Endothelial cell of umbilical vein (primary cell): Measurements from ENCODE around the gene MYO1E. TPM values are rescaled to one million over a fixed set of nuclear protein-coding genes. Genes with fewer than 3 reads are reported as not detected.

Experiments
- BruUV-seq: library from RNA; stranded (reverse); fragments of 400-500 nt; replicated peaks from 2 replicates; lab custom pipeline; 2021; lab: Mats Ljungman, UMichigan
- CTCF ChIA-PET: fragments of 300-600, 350-600 bp; sonication (Branson Sonifier 250); formaldehyde crosslinking; loops from one replicate; lab custom pipeline; 2021; ENCODE audit warnings: antibody characterized with exemption, inconsistent platforms; lab: Charles Lee
- POLR2A ChIA-PET: fragments of 300-600, 350-600 bp; sonication (Branson Sonifier 250); formaldehyde crosslinking; loops from one replicate; lab custom pipeline; 2021; ENCODE audit warnings: antibody characterized with exemption, inconsistent platforms; lab: Charles Lee
- DNase-seq: peaks from one replicate; pipeline ENCODE4 v3.0.0-alpha.2; 2011; ENCODE audit warnings: low read depth, low spot score
- FAIRE-seq: peaks from 2 replicates; lab custom pipeline; 2011; peaks lifted over from hg19 to GRCh38; lab: Jason Lieb, UNC
- H2AFZ ChIP-seq: 2 replicates; pipeline ENCODE4 v1.6.0; 2012; ENCODE audit warnings: low read depth, low read length, control low read depth, inconsistent platforms
- H3K27ac ChIP-seq: 2 replicates; pipeline ENCODE4 v1.5.1; 2011; ENCODE audit warnings: low read depth, mild to moderate bottlenecking, control low read depth, low read length, moderate library complexity; ENCODE audit not compliant: insufficient read depth
- H3K27me3 ChIP-seq, 2 experiments: 2 replicates each; pipeline versions ENCODE4 v1.6.0 to v1.6.1; 2011; ENCODE audit warnings: low read length in 2 of 2, mixed read lengths in 1 of 2; ENCODE audit not compliant: control insufficient read depth in 2 of 2, insufficient read depth in 2 of 2
- H3K36me3 ChIP-seq, 2 experiments: 2 replicates in 1 of 2; 3 replicates in 1 of 2; pipeline ENCODE4 v1.5.1; 2011; ENCODE audit warnings: low read length in 2 of 2, mild to moderate bottlenecking in 1 of 2, moderate library complexity in 1 of 2; ENCODE audit not compliant: control insufficient read depth in 2 of 2, insufficient read depth in 2 of 2; ENCODE audit errors: extremely low read depth in 1 of 2
- H3K4me1 ChIP-seq: 3 replicates; pipeline ENCODE4 v1.5.1; 2011; ENCODE audit warnings: mild to moderate bottlenecking, low read length; ENCODE audit not compliant: control insufficient read depth, insufficient read depth; ENCODE audit errors: extremely low read depth
- H3K4me2 ChIP-seq: 2 replicates; pipeline ENCODE4 v1.6.1; 2011; ENCODE audit warnings: low read length, control low read depth, mixed read lengths; ENCODE audit not compliant: insufficient read depth
- H3K4me3 ChIP-seq, 3 experiments: fragments of 200-600 bp in 1 of 3; sonication (generic), shearing (Covaris generic) in 1 of 3; replicated peaks in 1 of 3; 2 replicates each; pipeline ENCODE4 v1.5.1; 2011 to 2016; ENCODE audit warnings: control low read depth in 3 of 3, low read length in 3 of 3, mild to moderate bottlenecking in 2 of 3, inconsistent platforms in 1 of 3, low read depth in 1 of 3, moderate library complexity in 1 of 3; ENCODE audit not compliant: insufficient read depth in 1 of 3
- H3K79me2 ChIP-seq: 2 replicates; pipeline ENCODE4 v1.6.0; 2012; ENCODE audit warnings: low read length, inconsistent platforms; ENCODE audit not compliant: control insufficient read depth, insufficient read depth
- H3K9ac ChIP-seq: replicated peaks from 2 replicates; pipeline ENCODE3; 2011; ENCODE audit warnings: low read length, control low read depth; ENCODE audit not compliant: insufficient read depth; ENCODE audit errors: extremely low read depth
- H3K9me1 ChIP-seq: replicated peaks from 3 replicates; pipeline ENCODE4 v1.6.0; 2011; ENCODE audit warnings: mild to moderate bottlenecking, low read length; ENCODE audit not compliant: control insufficient read depth, insufficient read depth; ENCODE audit errors: extremely low read depth
- H3K9me3 ChIP-seq: replicated peaks from 2 replicates; pipeline ENCODE4 v1.5.1; 2012; ENCODE audit warnings: low read length, inconsistent platforms; ENCODE audit not compliant: control insufficient read depth, insufficient read depth
- H4K20me1 ChIP-seq: replicated peaks from 2 replicates; pipeline ENCODE3; 2011; ENCODE audit warnings: mild to moderate bottlenecking, low read length; ENCODE audit not compliant: control insufficient read depth, insufficient read depth; ENCODE audit errors: extremely low read depth
- CTCF ChIP-seq, 2 donors: IDR thresholded peaks; 1 replicate in 1 of 2; 2 replicates in 1 of 2; pipeline ENCODE4 v1.5.1; 2011; ENCODE audit warnings: low read length in 2 of 2, mild to moderate bottlenecking in 2 of 2, moderate library complexity in 2 of 2, control low read depth in 1 of 2, inconsistent platforms in 1 of 2, low read depth in 1 of 2; ENCODE audit not compliant: insufficient read depth in 1 of 2; ENCODE audit errors: extremely low read depth in 1 of 2
- EZH2 ChIP-seq: IDR thresholded peaks from 2 replicates; pipeline ENCODE4 v1.6.1; 2012; ENCODE audit warnings: borderline replicate concordance, low read depth, mild to moderate bottlenecking, moderate library complexity, low read length, inconsistent platforms; ENCODE audit not compliant: severe bottlenecking
- FOS ChIP-seq: IDR thresholded peaks from 2 replicates; pipeline ENCODE4 v1.6.1; 2011; ENCODE audit warnings: mild to moderate bottlenecking, low read length, moderate library complexity, borderline replicate concordance; ENCODE audit not compliant: insufficient read depth
- GATA2 ChIP-seq: IDR thresholded peaks from 2 replicates; pipeline ENCODE4 v1.7.0; 2011; ENCODE audit warnings: low read depth, mild to moderate bottlenecking, moderate library complexity, mixed read lengths, low read length; ENCODE audit not compliant: insufficient read length, insufficient read depth
- JUN ChIP-seq: IDR thresholded peaks from 2 replicates; pipeline ENCODE4 v1.6.1; 2011; ENCODE audit warnings: borderline replicate concordance, low read depth; ENCODE audit not compliant: insufficient read length, insufficient read depth
- MAX ChIP-seq: IDR thresholded peaks from 2 replicates; pipeline ENCODE4 v1.6.1; 2011; ENCODE audit not compliant: insufficient read depth, insufficient read length
- MYC ChIP-seq: IDR thresholded peaks from one replicate; pipeline ENCODE4 v1.6.1; 2011; ENCODE audit warnings: mild to moderate bottlenecking, low read depth, low read length
- POLR2A ChIP-seq: IDR thresholded peaks from 2 replicates; pipeline ENCODE4 v1.6.1; 2012; ENCODE audit warnings: low read depth, mild to moderate bottlenecking, control low read depth, low read length
- POLR2AphosphoS5 ChIP-seq: IDR thresholded peaks from 2 replicates; pipeline ENCODE4 v1.6.1; 2012; ENCODE audit warnings: low read depth, mild to moderate bottlenecking, control low read depth, low read length, moderate library complexity; ENCODE audit not compliant: insufficient read depth
- dilution Hi-C: fragments of 300-500 bp; cut with MboI; formaldehyde crosslinking; loops from one replicate; pipeline ENCODE4 v1.15.0; 2019; ENCODE audit warnings: low sequenced_read_pairs; ENCODE audit not compliant: extremely low pct_ligation_motif_present
- intact Hi-C: fragments of 100-400 bp; cut with micrococcal nuclease; formaldehyde crosslinking; loops from one replicate; pipeline ENCODE4 v1.10.0; 2022
- polyA plus RNA-seq, 4 experiments: library from polyadenylated mRNA; depleted of rRNA in 3 of 4; stranded (reverse) in 3 of 4; unstranded in 1 of 4; fragments of >200 nt; gene quantifications; 2 replicates each; pipeline versions ENCODE4 v1.2.1 to v1.2.3, GENCODE V29; 2011 to 2012; ENCODE audit warnings: missing spikeins in 1 of 4
- total RNA-seq: library from RNA; stranded (reverse); gene quantifications from 2 replicates; pipeline ENCODE4 v1.2.3, GENCODE V29; 2021

MYO1E gene
- total and polyA plus RNA-seq, 2 donors (not counting 3 experiments of a cell fraction or from before 2014, with no cell fraction given) = 31.6 to 218 TPM

GRCh38 chr15:59176653-59177316 lies 195.9 kb downstream of the MYO1E start:
- BruUV-seq = no TSS peak
- no peak overlapping the region for H3K27ac ChIP-seq

GRCh38 chr15:59174835-59175831 lies 197.5 kb downstream of the MYO1E start:
- peak; percentile 75 for DNase-seq
- dilution Hi-C loops (no loop called here), intact Hi-C loops (loop anchor here (1.0 to 2.0 kb wide), 5 partner anchors 58 to 318 kb away; partner anchors contain the start of gene MYO1E)
- Histone ChIP-seq H4K20me1 (no peaks in the 10 kb centered on the region), H3K9me1 (no peaks in the 10 kb centered on the region), H3K27me3 (no peaks in the 10 kb centered on the region), H3K4me1 (peaks cover 29% of the 10 kb centered on the region), H3K9me3 (no peaks in the 10 kb centered on the region), H2AFZ (no peak overlapping the region), H3K4me3 (no peak overlapping the region), H3K27ac (peak overlapping the region; percentile 62), H3K9ac (peak overlapping the region; percentile 17), H3K4me2 (peak overlapping the region; percentile 6), H3K79me2 (no peaks in the 10 kb centered on the region), H3K36me3 (peaks cover 10 to 11% of the 10 kb centered on the region in 2 experiments)
- no peak for TF ChIP-seq EZH2
- no peak for TF ChIP-seq POLR2AphosphoS5
- peak; percentile 59 for TF ChIP-seq FOS
- peak; percentile 64 to 70 for TF ChIP-seq CTCF (IDR thresholded peaks at IDR 0.05; ENCODE audit: extremely low read depth in 1 of 2, insufficient read depth in 1 of 2, low read depth in 1 of 2, low read length in 2 of 2)
- no peak for TF ChIP-seq MYC
- peak; percentile 5 for TF ChIP-seq JUN
- no peak for TF ChIP-seq POLR2A
- peak; percentile 33 for TF ChIP-seq GATA2
- no peak for TF ChIP-seq MAX
- FAIRE-seq = peak; percentile 97
- CTCF ChIA-PET = interaction anchor here (0.6 to 2.0 kb wide), 19 partner anchors 9 to 354 kb away, joined by 3 to 14 read pairs (median 5); partner anchors contain the start of gene MYO1E
- POLR2A ChIA-PET = interaction anchor here (1.4 kb wide), 1 partner anchor 198 kb away, joined by 4 read pairs; the partner anchor contains the start of gene MYO1E
- no TSS peak for BruUV-seq

More at GRCh38 chr15:59176653-59177316, 195.9 kb downstream of the MYO1E start:
- Histone ChIP-seq H3K9me1 (no peaks in the 10 kb centered on the region), H3K79me2 (no peaks in the 10 kb centered on the region), H4K20me1 (no peaks in the 10 kb centered on the region), H3K36me3 (peaks cover 8 to 10% of the 10 kb centered on the region in 2 experiments), H3K4me2 (no peak overlapping the region), H3K9me3 (peaks cover under 1% of the 10 kb centered on the region), H3K4me3 (no peak overlapping the region), H3K9ac (no peak overlapping the region), H2AFZ (no peak overlapping the region), H3K4me1 (peaks cover 21% of the 10 kb centered on the region), H3K27me3 (no peaks in the 10 kb centered on the region)
- ChIA-PET CTCF (no interaction called here), POLR2A (no interaction called here)
- dilution Hi-C loops = no loop called here
- no peak for TF ChIP-seq GATA2
- no peak for TF ChIP-seq MAX
- intact Hi-C loops = no loop called here
- FAIRE-seq (no peak), DNase-seq (no peak)
